GM20000 (cell line): ENCODE results near the gene CLPTM1.

Experiments
- DNase-seq: peaks from one replicate; pipeline ENCODE4 v3.0.0; 2012; ENCODE audit warnings: low spot score
- CTCF ChIP-seq: IDR thresholded peaks from 2 replicates; pipeline ENCODE4 v1.5.1; 2012; ENCODE audit warnings: mild to moderate bottlenecking, control low read depth; ENCODE audit errors: extremely low read depth, missing control alignments

Gene CLPTM1

DNA sequence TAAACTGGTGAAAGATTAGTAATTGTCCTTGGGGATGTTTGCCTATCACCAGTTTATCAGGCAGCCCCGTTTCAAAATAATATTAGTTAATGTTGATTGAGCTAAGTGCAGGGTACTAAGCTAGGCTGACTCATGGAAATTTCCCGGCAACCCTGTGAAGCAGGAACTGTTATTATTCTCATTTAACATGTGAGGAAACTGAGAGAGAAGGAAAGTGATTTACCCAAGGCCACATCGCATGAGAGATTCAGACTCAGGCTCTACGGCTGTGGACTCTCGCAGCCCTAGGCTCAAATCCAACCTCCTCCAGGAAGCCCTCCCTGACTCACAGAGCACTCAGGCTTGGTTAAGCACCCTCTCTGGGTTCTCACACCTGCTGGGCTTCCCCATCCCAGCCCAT is 19.7 kb downstream of the CLPTM1 start:
- no peak for TF ChIP-seq CTCF

GRCh38 chr19:44975444-44975843 is 20.3 kb downstream of the CLPTM1 start:
- no peak for DNase-seq
- TF ChIP-seq CTCF: no peak

More for the DNA sequence above, 19.7 kb downstream of the CLPTM1 start:
- no peak for DNase-seq

DNA sequence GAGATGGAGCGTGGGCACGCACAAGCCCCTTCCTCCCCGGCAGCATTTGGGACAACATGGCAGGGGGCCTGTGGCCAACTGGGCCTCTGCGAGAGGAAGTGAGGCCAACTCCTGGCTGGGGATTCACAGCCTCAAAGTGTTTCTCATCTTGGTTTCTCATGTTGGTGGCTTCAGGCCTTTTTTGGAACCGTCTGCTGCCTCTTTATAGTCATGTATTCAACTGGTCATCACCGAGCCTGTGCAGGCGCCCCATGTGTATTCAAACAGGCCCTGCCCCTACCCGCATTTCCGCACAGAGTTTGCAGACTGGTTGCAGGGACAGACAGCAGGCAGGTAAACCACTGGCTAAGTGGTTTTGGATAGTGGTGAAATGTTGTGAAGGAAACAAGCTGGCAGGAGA is 28.8 kb downstream of the CLPTM1 start:
- no peak for TF ChIP-seq CTCF
- DNase-seq: no peak

DNA sequence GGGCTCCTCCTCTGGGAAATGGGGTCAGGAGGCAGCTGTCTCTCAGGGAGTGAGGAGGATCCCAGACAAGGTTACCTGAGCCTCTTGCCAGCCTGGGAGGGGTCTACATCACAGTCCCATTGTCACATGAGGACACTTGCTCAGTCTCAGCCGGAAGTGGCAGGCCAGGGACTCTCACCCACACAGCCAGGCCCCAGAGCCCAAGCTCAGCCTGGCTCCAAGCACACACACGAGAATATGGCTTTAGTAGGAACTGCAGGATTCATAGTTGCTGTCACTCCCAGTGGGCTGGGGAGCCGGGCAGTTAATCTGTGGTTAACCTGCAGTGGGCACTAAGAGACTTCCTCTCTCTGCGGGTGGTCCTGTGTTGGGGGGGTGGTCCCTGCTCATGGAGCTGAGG is 30.3 kb downstream of the CLPTM1 start:
- DNase-seq: no peak
- TF ChIP-seq CTCF: no peak

DNA sequence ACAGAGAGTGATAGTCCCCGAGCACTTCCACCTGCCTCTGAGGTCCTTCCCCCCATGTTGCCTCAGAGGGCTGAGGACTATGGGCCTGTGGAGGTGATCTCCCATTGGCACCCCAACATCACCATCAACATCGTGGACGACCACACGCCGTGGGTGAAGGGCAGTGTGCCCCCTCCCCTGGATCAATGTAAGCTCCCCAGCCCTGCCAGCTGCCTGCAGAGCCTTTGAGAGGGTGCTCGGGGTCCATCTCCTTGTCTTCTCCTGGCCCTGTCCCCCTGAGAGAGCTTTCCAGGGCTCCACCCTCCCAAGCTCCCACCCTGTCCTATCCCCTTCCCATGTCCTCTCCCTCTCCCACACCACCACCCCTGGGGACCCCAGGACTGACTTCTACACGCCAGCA is 31.2 kb downstream of the CLPTM1 start:
- no peak for TF ChIP-seq CTCF

GRCh38 chr19:44987148-44987675 is 32.0 kb downstream of the CLPTM1 start:
- DNase-seq: no peak
- no peak for TF ChIP-seq CTCF

More for the DNA sequence above, 31.2 kb downstream of the CLPTM1 start:
- DNase-seq: no peak

GRCh38 chr19:44988273-44988672 is 33.1 kb downstream of the CLPTM1 start:
- no peak for DNase-seq
- no peak for TF ChIP-seq CTCF
